ENCODE results near the gene LONP2.

LONP2 gene

DNA sequence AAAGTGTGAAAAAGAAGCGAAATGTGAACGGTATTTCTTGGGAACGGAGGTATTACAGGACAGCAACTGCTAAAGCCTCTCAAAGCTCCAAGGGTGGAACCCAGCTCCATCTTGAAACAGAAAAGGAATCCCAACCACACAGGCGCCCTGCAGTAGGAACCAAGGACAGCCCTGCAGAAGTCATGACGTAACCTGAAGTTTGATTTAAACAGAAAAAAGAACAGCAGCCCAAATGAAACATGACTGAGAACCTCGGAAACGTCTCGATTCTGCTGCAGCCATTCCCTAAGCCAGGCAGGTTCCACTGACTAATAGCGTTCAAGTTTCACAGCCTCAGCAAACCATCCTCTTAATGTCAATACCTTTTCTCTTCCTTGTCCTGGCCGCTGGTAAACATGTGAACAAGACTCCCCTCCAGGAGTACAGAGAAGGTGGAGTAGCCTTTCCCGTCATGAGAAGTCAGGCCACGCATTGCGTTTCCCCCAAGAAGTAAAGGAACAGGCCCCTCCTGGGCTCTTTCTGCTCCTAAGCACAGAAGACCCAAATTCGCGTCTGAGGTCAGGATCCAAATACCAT is 121.0 kb downstream of the LONP2 start:
- Histone ChIP-seq H3K27ac (ENCODE audit: low read depth, low read length, poor library complexity, severe bottlenecking) (no peak overlapping the region), H3K27me3 (ENCODE audit: insufficient read depth, low read length) (no peaks in the 10 kb centered on the region), H3K9ac (ENCODE audit: low read length) (peak overlapping the region; percentile 60; the same call in 1 of the 2 replicates), H3K9me3 (ENCODE audit: low read length) (no peaks in the 10 kb centered on the region), H3K4me3 (ENCODE audit: low read depth, low read length, poor library complexity, severe bottlenecking) (peak overlapping the region; percentile 72), H3F3A (ENCODE audit: insufficient read depth, low read length) (no peaks in the 10 kb centered on the region), H3K9me2 (ENCODE audit: low read depth, low read length) (no peaks in the 10 kb centered on the region), H2AFZ (ENCODE audit: low read length) (no peak overlapping the region), H3K4me2 (ENCODE audit: low read length) (peak overlapping the region; percentile 97), H3K4me1 (ENCODE audit: insufficient read depth, low read length, severe bottlenecking) (peaks cover 42% of the 10 kb centered on the region), H4K20me1 (ENCODE audit: insufficient read depth, low read length) (no peaks in the 10 kb centered on the region), H3K79me2 (ENCODE audit: insufficient read depth, low read length) (peaks cover 88% of the 10 kb centered on the region), H3K36me3 (ENCODE audit: insufficient read depth, low read length) (peaks cover 12% of the 10 kb centered on the region)
- TF ChIP-seq, protein P1, sequence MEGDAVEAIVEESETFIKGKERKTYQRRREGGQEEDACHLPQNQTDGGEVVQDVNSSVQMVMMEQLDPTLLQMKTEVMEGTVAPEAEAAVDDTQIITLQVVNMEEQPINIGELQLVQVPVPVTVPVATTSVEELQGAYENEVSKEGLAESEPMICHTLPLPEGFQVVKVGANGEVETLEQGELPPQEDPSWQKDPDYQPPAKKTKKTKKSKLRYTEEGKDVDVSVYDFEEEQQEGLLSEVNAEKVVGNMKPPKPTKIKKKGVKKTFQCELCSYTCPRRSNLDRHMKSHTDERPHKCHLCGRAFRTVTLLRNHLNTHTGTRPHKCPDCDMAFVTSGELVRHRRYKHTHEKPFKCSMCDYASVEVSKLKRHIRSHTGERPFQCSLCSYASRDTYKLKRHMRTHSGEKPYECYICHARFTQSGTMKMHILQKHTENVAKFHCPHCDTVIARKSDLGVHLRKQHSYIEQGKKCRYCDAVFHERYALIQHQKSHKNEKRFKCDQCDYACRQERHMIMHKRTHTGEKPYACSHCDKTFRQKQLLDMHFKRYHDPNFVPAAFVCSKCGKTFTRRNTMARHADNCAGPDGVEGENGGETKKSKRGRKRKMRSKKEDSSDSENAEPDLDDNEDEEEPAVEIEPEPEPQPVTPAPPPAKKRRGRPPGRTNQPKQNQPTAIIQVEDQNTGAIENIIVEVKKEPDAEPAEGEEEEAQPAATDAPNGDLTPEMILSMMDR (IDR thresholded peaks at IDR 0.05; ENCODE audit: low read length): no peak
- no peak for TF ChIP-seq EZH2 (IDR thresholded peaks at IDR 0.05; ENCODE audit: borderline replicate concordance, low read length)

DNA sequence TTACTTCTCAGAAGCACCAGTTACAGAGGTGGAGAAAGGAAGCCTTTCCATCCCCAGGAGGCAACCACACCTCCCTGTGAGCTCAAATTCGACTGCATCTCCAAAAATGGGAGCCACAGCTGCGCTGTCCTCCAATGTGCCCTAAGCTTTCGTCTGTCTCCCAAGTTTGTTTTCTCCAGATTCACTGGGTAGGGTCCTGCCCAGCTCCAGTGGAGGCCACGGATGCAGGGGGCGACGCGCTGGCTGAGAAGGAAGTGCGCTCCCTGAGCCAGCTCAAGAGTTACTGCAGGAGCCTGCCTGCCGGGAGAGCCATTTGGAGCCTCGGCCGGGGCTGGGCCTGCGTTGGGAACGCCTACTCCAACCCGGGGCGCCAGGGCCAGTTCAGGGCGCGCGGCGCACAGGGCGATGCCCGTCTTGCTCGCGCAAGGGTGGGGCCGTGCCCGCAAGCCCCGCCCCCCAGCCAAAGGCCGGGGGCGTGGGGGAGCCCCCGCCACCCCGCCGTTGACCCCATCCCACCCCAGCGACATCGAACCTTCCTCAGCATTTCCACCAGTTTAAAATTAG is 121.6 kb downstream of the LONP2 start:
- Histone ChIP-seq H3K4me3 (ENCODE audit: low read depth, low read length, poor library complexity, severe bottlenecking) (peak overlapping the region; percentile 72), H3K27me3 (ENCODE audit: insufficient read depth, low read length) (no peaks in the 10 kb centered on the region), H3K9me3 (ENCODE audit: low read length) (no peaks in the 10 kb centered on the region), H3K79me2 (ENCODE audit: insufficient read depth, low read length) (peaks cover 84% of the 10 kb centered on the region), H3K27ac (ENCODE audit: low read depth, low read length, poor library complexity, severe bottlenecking) (peak overlapping the region; percentile 44), H2AFZ (ENCODE audit: low read length) (no peak overlapping the region), H3K4me1 (ENCODE audit: insufficient read depth, low read length, severe bottlenecking) (peaks cover 41% of the 10 kb centered on the region), H3K4me2 (ENCODE audit: low read length) (peak overlapping the region; percentile 97), H3K36me3 (ENCODE audit: insufficient read depth, low read length) (peaks cover 12% of the 10 kb centered on the region), H3K9ac (ENCODE audit: low read length) (peak overlapping the region; percentile 60), H4K20me1 (ENCODE audit: insufficient read depth, low read length) (no peaks in the 10 kb centered on the region), H3F3A (ENCODE audit: insufficient read depth, low read length) (no peaks in the 10 kb centered on the region), H3K9me2 (ENCODE audit: low read depth, low read length) (no peaks in the 10 kb centered on the region)
- TF ChIP-seq, protein P1 (IDR thresholded peaks at IDR 0.05; ENCODE audit: low read length): no peak
- no peak for TF ChIP-seq EZH2 (IDR thresholded peaks at IDR 0.05; ENCODE audit: borderline replicate concordance, low read length)

DNA sequence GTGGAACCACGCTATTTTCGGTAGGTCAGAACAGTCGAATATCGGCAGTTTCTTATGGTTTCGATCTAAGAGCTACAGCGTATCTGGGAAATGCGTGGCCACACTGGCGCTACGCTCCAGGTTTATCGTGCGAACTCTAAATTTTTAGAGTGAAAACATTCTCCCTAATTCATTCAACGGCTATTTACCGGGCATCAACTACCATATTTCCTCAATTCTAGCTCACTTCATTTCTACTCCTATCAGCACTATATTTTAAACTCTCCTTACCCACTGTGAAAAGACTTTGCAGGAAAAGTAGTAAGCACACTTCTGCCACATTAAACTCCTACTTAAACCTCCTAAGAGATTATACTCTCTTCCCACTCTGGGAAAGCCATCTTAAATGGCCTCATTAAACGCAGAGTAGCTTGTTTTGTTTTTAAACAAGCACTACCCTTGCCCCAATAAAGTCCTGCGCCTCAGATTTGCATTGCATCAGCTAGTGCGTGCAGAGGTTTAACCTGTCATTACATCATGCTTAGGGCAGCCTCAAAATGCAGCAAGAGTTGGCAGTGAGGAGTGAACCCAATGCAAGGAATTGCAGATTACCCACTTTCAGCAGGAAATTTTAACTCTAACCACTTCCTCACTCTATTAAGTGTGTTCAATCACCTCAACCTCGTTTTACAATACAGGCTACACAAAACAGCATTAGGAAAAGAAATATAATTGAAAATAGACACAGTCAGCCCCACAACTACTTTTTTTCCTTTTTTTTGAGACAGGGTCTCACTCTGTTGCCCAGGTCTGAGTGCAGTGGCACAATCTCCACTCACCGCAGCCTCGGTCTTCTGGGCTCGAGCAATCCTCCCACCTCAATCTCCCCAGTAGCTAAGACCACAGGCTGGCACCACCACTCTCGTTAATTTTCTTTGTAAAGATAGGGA is 122.3 kb downstream of the LONP2 start:
- Histone ChIP-seq H3K9me2 (ENCODE audit: low read depth, low read length) (no peaks in the 10 kb centered on the region), H2AFZ (ENCODE audit: low read length) (no peak overlapping the region), H3K9me3 (ENCODE audit: low read length) (no peaks in the 10 kb centered on the region), H3K4me1 (ENCODE audit: insufficient read depth, low read length, severe bottlenecking) (peaks cover 33% of the 10 kb centered on the region), H3K27ac (ENCODE audit: low read depth, low read length, poor library complexity, severe bottlenecking) (peak overlapping the region; percentile 44), H3K27me3 (ENCODE audit: insufficient read depth, low read length) (no peaks in the 10 kb centered on the region), H3K4me2 (ENCODE audit: low read length) (peak overlapping the region; percentile 97), H3K79me2 (ENCODE audit: insufficient read depth, low read length) (peaks cover 84% of the 10 kb centered on the region), H3F3A (ENCODE audit: insufficient read depth, low read length) (no peaks in the 10 kb centered on the region), H3K4me3 (ENCODE audit: low read depth, low read length, poor library complexity, severe bottlenecking) (peak overlapping the region; percentile 72), H3K36me3 (ENCODE audit: insufficient read depth, low read length) (peaks cover 8% of the 10 kb centered on the region), H3K9ac (ENCODE audit: low read length) (peak overlapping the region; percentile 60), H4K20me1 (ENCODE audit: insufficient read depth, low read length) (no peaks in the 10 kb centered on the region)
- TF ChIP-seq, protein P1 (IDR thresholded peaks at IDR 0.05; ENCODE audit: low read length): no peak
- TF ChIP-seq EZH2 (IDR thresholded peaks at IDR 0.05; ENCODE audit: borderline replicate concordance, low read length): no peak
